HEK293T (cell line): ENCODE results near the gene DHX32.

ENCODE experiments used
- CTCF ChIA-PET: fragments of 350-600 bp; formaldehyde crosslinking; extraction: SDS; loops from one replicate; lab custom pipeline; 2021; ENCODE audit warnings: antibody characterized with exemption, inconsistent platforms; lab: Yijun Ruan, JAX
- POLR2A ChIA-PET: fragments of 350-600 bp; formaldehyde crosslinking; extraction: SDS; loops from one replicate; lab custom pipeline; 2020; ENCODE audit warnings: antibody characterized with exemption, inconsistent platforms; lab: Yijun Ruan, JAX
- DNase-seq: peaks from one replicate; pipeline ENCODE4 v3.0.0; 2012; ENCODE audit warnings: mixed read lengths; ENCODE audit errors: extremely low spot score
- ARNT ChIP-seq: fragments of 450-650 bp; IDR thresholded peaks from 2 replicates; pipeline ENCODE4 v1.6.1; 2017; ENCODE audit warnings: mild to moderate bottlenecking
- BHLHE40 ChIP-seq: fragments of 450-650 bp; IDR thresholded peaks from 2 replicates; pipeline ENCODE4 v1.6.1; 2016; ENCODE audit warnings: mild to moderate bottlenecking, moderate library complexity, borderline replicate concordance
- CTBP1 ChIP-seq: fragments of 450-650 bp; IDR thresholded peaks from 2 replicates; pipeline ENCODE4 v1.6.1; 2016; ENCODE audit warnings: borderline replicate concordance
- ELF4 ChIP-seq: fragments of 450-650 bp; IDR thresholded peaks from 2 replicates; pipeline ENCODE4 v1.6.1; 2017; ENCODE audit warnings: antibody characterized with exemption
- FOXA1 ChIP-seq: fragments of 450-650 bp; IDR thresholded peaks from 2 replicates; pipeline ENCODE4 v1.6.1; 2016; ENCODE audit warnings: mild to moderate bottlenecking
- FOXK2 ChIP-seq: fragments of 450-650 bp; IDR thresholded peaks from 2 replicates; pipeline ENCODE4 v1.6.1; 2016; ENCODE audit warnings: mild to moderate bottlenecking
- FOXM1 ChIP-seq: fragments of 450-650 bp; IDR thresholded peaks from 2 replicates; pipeline ENCODE4 v1.6.1; 2017; ENCODE audit warnings: mild to moderate bottlenecking, borderline replicate concordance
- HDGF ChIP-seq: fragments of 450-650 bp; IDR thresholded peaks from 2 replicates; pipeline ENCODE4 v1.6.1; 2017; ENCODE audit warnings: antibody characterized with exemption, borderline replicate concordance
- L3MBTL2 ChIP-seq: fragments of 450-650 bp; conservative IDR thresholded peaks from 2 replicates; pipeline ENCODE4 v1.6.1; 2016; ENCODE audit warnings: mild to moderate bottlenecking
- LEF1 ChIP-seq: fragments of 450-650 bp; IDR thresholded peaks from 2 replicates; pipeline ENCODE4 v1.6.1; 2017; ENCODE audit warnings: mild to moderate bottlenecking, borderline replicate concordance
- NFRKB ChIP-seq: fragments of 450-650 bp; IDR thresholded peaks from 2 replicates; pipeline ENCODE4 v1.6.1; 2016; ENCODE audit warnings: mild to moderate bottlenecking, moderate library complexity
- SP1 ChIP-seq: fragments of 450-650 bp; IDR thresholded peaks from 2 replicates; pipeline ENCODE4 v1.6.1; 2017
- SUZ12 ChIP-seq: fragments of 450-650 bp; IDR thresholded peaks from 2 replicates; pipeline ENCODE4 v1.6.1; 2016; ENCODE audit warnings: mild to moderate bottlenecking
- TARDBP ChIP-seq: fragments of 450-650 bp; IDR thresholded peaks from 2 replicates; pipeline ENCODE4 v1.6.1; 2016
- ZNF384 ChIP-seq: fragments of 450-650 bp; IDR thresholded peaks from 2 replicates; pipeline ENCODE4 v1.6.1; 2016
- TF ChIP-seq, protein P1 (sequence below): fragments of 450-650 bp; IDR thresholded peaks from 2 replicates; pipeline ENCODE4 v1.6.1; 2016

The DHX32 gene

DNA sequence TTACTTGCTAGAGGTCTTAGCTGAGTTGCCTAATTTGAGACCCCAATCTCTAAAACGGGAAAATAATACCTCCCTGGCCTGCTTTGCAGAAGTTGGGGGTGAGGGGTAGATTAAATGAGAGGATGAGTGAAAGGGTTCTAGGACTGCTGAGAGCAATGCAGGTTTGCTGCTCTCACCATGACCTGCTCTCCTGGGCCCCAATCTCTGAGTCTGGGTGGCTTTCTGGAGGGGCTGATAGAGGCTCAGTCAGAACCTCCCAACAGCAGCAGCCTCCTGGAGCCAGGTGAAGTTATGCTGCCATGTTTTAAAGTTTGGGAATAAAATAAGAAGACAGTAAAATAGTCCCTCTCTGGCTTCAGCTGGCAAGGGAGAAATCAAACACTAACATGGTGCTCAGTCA is 65.3 kb downstream of the DHX32 start:
- ChIA-PET POLR2A (no interaction called here), CTCF (no interaction called here)
- DNase-seq: no peak
- TF ChIP-seq TARDBP (no peak), FOXK2 (no peak), ARNT (no peak), ELF4 (no peak), NFRKB (no peak), CTBP1 (no peak), HDGF (no peak), BHLHE40 (no peak), SP1 (no peak), FOXA1 (no peak), L3MBTL2 (no peak), SUZ12 (no peak), LEF1 (no peak), ZNF384 (no peak), FOXM1 (no peak)
- TF ChIP-seq, protein P1, sequence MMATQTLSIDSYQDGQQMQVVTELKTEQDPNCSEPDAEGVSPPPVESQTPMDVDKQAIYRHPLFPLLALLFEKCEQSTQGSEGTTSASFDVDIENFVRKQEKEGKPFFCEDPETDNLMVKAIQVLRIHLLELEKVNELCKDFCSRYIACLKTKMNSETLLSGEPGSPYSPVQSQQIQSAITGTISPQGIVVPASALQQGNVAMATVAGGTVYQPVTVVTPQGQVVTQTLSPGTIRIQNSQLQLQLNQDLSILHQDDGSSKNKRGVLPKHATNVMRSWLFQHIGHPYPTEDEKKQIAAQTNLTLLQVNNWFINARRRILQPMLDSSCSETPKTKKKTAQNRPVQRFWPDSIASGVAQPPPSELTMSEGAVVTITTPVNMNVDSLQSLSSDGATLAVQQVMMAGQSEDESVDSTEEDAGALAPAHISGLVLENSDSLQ: no peak

DNA sequence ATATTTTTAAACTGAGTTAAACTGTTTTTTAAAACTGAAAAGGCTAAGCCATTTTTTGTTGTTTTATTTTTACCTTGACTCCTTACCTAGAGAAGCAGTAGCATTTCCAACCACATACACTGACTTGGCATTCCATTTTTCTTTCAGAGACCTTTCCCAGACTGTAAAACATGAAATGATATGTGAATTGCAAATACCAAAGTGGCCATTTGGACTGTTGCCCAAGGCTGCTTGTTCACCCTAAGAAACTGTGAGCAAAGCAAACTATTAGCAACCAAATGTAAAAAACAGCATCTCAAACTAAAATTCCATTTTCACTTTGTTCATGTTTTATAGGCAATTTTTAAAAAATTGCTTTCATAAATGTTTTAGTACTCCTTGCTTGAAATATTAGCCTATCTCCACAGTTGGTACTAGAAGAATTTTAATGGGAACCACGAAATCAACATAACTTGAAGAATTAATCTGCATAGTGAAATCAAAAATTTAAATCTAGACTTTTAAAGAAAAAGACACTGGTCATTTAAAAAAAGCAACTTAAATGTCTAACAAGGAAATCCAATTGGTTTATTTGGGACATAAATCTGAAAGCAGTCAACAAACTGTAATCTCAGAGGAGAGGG is 68.9 kb downstream of the DHX32 start:
- ChIA-PET POLR2A (no interaction called here), CTCF (no interaction called here)
- no peak for DNase-seq
- TF ChIP-seq SP1: no peak
- no peak for TF ChIP-seq FOXM1
- TF ChIP-seq, protein P1: no peak
- TF ChIP-seq LEF1: no peak
- no peak for TF ChIP-seq SUZ12
- no peak for TF ChIP-seq HDGF
- TF ChIP-seq ARNT: no peak
- TF ChIP-seq L3MBTL2: no peak
- no peak for TF ChIP-seq TARDBP
- TF ChIP-seq FOXK2: no peak
- TF ChIP-seq NFRKB: no peak
- no peak for TF ChIP-seq ZNF384
- no peak for TF ChIP-seq CTBP1
- TF ChIP-seq BHLHE40: no peak
- no peak for TF ChIP-seq ELF4
- TF ChIP-seq FOXA1: no peak

DNA sequence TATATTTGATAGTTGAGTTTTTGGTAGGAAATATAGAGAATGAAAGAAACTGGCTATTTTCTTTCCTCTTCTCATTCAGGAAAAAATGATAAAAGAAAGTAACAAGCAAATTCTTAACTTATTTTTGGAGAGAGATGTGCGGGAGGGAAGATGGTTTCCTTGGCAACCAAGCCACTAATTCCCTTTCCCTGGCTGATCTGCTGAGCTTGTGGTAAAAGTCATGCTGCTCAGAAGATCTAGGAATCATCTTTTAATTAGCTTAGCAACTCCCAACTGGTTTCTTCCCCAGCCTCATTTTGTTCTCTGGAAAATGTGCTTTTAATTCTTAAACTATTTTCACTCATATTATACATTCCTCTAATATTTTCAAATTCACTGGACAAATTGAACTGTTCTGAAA is 69.8 kb downstream of the DHX32 start:
- CTCF ChIA-PET: no interaction called here
- POLR2A ChIA-PET: no interaction called here
- DNase-seq: peak; percentile 9
- TF ChIP-seq ARNT (no peak), TARDBP (no peak), ELF4 (no peak), FOXM1 (no peak), FOXA1 (no peak), CTBP1 (no peak), NFRKB (no peak), SUZ12 (no peak), ZNF384 (no peak)

DNA sequence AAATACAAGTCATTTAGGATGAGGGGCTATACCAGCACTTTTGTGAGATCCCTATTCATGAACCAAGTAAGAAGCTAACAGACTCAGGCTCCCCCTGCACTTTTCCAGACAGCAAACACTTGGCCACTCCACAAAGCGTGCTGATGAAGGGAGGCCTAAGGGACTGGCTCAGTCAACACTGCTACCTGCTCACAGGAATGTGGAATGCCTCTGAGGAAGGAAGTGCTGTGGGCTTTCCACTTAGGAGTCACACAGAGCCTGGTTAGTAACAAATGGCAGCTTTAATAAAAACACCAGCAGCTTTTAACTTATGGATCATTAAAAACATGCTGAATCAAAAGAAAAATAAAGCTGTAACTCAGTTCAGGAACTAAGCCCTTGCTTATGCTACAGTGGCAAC is 73.0 kb downstream of the DHX32 start:
- POLR2A ChIA-PET: interaction anchor here (2.5 kb wide), 1 partner anchor 15 kb away, joined by 7 read pairs; the partner anchor contains the start of genes BCCIP and UROS
- CTCF ChIA-PET: no interaction called here
- TF ChIP-seq TARDBP: no peak
- no peak for TF ChIP-seq ELF4
- no peak for TF ChIP-seq L3MBTL2
- no peak for DNase-seq

DNA sequence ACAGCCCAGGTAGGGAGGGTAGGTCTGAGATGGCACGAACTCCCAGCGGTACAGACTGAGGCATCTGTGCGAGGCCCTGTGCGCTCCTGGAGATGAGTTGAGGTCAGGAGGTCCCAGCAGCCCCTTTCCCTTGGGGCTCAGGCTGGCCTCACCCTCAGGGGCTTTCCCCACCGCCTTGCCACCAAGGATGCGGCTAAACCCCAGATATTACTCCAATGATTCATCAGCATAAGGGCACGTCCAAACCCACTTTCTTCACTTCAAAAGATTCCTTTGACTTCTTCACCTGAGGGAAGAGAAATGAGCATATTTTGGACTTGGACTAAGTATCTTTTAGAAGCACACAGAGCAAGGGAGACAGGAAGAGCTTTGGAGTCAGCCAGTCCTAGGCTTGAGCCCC is 78.4 kb downstream of the DHX32 start:
- CTCF ChIA-PET: interaction anchor here (0.6 kb wide), 1 partner anchor 1011 kb away, joined by 3 read pairs; no protein-coding TSS in a partner anchor
- POLR2A ChIA-PET: no interaction called here

DNA sequence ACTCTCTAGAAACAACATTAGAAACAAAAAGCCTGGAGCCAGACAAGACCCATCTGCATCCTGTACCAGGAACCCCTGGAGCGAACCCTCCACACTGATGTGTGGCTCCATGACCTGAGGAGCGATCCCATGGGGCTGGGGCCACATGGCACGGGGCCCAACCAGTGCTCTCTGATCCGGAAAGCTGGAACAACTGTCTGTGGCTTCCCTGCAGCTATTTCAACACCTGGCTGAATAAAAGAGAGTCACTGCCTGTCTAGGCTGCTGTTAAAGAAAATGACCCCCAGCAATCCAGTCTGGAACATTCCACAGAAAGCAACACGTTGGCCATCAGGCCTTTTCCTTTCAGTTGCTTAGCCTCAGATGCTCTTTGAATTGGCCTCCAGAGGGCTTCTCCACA is 79.0 kb downstream of the DHX32 start:
- no peak for DNase-seq
- TF ChIP-seq HDGF (no peak), SP1 (no peak), ZNF384 (no peak), SUZ12 (no peak), FOXK2 (no peak), FOXA1 (no peak), TARDBP (no peak), NFRKB (no peak), LEF1 (no peak), CTBP1 (no peak), ARNT (no peak), ELF4 (no peak), BHLHE40 (no peak), L3MBTL2 (no peak), FOXM1 (no peak)
- TF ChIP-seq, protein P1: no peak
- ChIA-PET POLR2A (no interaction called here), CTCF (interaction anchor here (0.6 kb wide), 1 partner anchor 1011 kb away, joined by 3 read pairs; no protein-coding TSS in a partner anchor)

More for the DNA sequence above, 78.4 kb downstream of the DHX32 start:
- DNase-seq: no peak
- TF ChIP-seq BHLHE40 (no peak), TARDBP (no peak), ARNT (no peak), CTBP1 (no peak), NFRKB (no peak), SP1 (no peak), LEF1 (no peak), FOXK2 (no peak), FOXM1 (no peak), L3MBTL2 (no peak), ELF4 (no peak), HDGF (no peak), SUZ12 (no peak), FOXA1 (no peak), ZNF384 (no peak)
- TF ChIP-seq, protein P1: no peak
